ENCODE results near the gene PAPPA.

DNA sequence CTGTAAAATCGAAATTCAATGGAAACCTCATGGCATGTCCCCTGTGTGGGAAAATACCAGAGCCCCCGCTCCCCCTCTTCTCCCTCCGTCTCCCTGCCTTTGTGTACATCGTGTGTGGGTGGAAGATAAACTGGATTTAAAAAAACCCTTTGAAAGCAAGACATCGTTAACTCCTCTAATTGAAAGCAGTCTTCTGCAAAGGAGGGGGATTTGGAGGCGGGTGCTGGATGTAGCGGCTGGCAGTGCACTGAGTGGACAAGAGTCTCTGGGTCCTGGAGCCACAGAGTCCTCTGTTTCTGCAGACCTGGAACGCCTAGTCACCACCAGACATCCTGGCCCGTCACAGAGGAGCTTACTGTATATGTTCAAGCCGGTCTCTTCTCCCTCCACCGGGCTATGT lies 169.4 kb downstream of the PAPPA start:
- no peak for TF ChIP-seq CTCF (IDR thresholded peaks at IDR 0.05)
- no peak for TF ChIP-seq POLR2A (IDR thresholded peaks at IDR 0.05)

Data from uterus (tissue), 2 donors.